ENCODE data around the gene UNCX.

- TF ChIP-seq EZH2 (IDR thresholded peaks at IDR 0.05; ENCODE audit: insufficient read depth, poor library complexity, severe bottlenecking) (peak; percentile 38), EZH2phosphoT487 (IDR thresholded peaks at IDR 0.05; ENCODE audit: insufficient read depth, low read depth) (peak; percentile 33; the same call in 1 of the 2 replicates)
Measured at GRCh38 chr7:1234049-1234880, 1.6 kb downstream of the UNCX start.

Measured in GM23248 (cell line).